Effector memory CD4-positive, alpha-beta T cell (primary cell): ENCODE results near the gene TSC1.
A peak's percentile ranks its signal among the peaks of the same experiment; 100 is the strongest.

ENCODE experiments used
- DNase-seq, 3 donors: peaks; one replicate each; pipeline ENCODE4 v3.0.0-alpha.2; 2020
- H3K27ac ChIP-seq: 2 replicates; pipeline ENCODE4 v1.7.0; 2013; ENCODE audit warnings: mild to moderate bottlenecking, low read length, moderate library complexity; ENCODE audit not compliant: insufficient read depth, poor library complexity, severe bottlenecking
- H3K27me3 ChIP-seq: replicated peaks from 2 replicates; pipeline ENCODE4 v1.7.0; 2013; ENCODE audit warnings: mild to moderate bottlenecking, low read length; ENCODE audit not compliant: insufficient read depth, control insufficient read depth, poor library complexity, severe bottlenecking
- H3K36me3 ChIP-seq: 2 replicates; pipeline ENCODE4 v1.7.0; 2013; ENCODE audit warnings: mild to moderate bottlenecking, low read length, moderate library complexity; ENCODE audit not compliant: control insufficient read depth, insufficient read depth
- H3K4me1 ChIP-seq: 2 replicates; pipeline ENCODE4 v1.7.0; 2013; ENCODE audit warnings: low read length, mild to moderate bottlenecking; ENCODE audit not compliant: control insufficient read depth, insufficient read depth, poor library complexity, severe bottlenecking
- H3K4me3 ChIP-seq: 2 replicates; pipeline ENCODE4 v1.7.0; 2013; ENCODE audit warnings: low read length, low read depth, mild to moderate bottlenecking; ENCODE audit not compliant: insufficient read depth, poor library complexity, severe bottlenecking
- H3K9me3 ChIP-seq: 2 replicates; pipeline ENCODE4 v1.7.0; 2013; ENCODE audit warnings: mild to moderate bottlenecking, low read length, moderate library complexity; ENCODE audit not compliant: control insufficient read depth

Gene TSC1

GRCh38 chr9:132912131-132912530 is 32.3 kb downstream of the TSC1 start:
- Histone ChIP-seq H3K27me3 (no peaks in the 10 kb centered on the region), H3K4me1 (peaks cover 4% of the 10 kb centered on the region), H3K9me3 (no peaks in the 10 kb centered on the region), H3K27ac (no peak overlapping the region), H3K36me3 (peaks cover 24% of the 10 kb centered on the region), H3K4me3 (no peak overlapping the region)
- no peak for DNase-seq

- H3K4me1 ChIP-seq, result peaks cover 4% of the 10 kb centered on the region
- H3K27me3 ChIP-seq, result no peaks in the 10 kb centered on the region
- no peak for DNase-seq
- no peak overlapping the region for H3K27ac ChIP-seq
- no peaks in the 10 kb centered on the region for H3K9me3 ChIP-seq
- peaks cover 20% of the 10 kb centered on the region for H3K36me3 ChIP-seq
- H3K4me3 ChIP-seq, result no peak overlapping the region
Observed at GRCh38 chr9:132910376-132910775, 34.0 kb downstream of the TSC1 start.

- Histone ChIP-seq H3K27ac (no peak overlapping the region), H3K9me3 (no peaks in the 10 kb centered on the region), H3K4me1 (peaks cover 4% of the 10 kb centered on the region), H3K4me3 (no peak overlapping the region), H3K27me3 (no peaks in the 10 kb centered on the region), H3K36me3 (peaks cover 23% of the 10 kb centered on the region)
- DNase-seq, result no peak
Observed at GRCh38 chr9:132909311-132909710, 35.1 kb downstream of the TSC1 start.

GRCh38 chr9:132908635-132909034 is 35.8 kb downstream of the TSC1 start:
- Histone ChIP-seq H3K27ac (no peak overlapping the region), H3K27me3 (no peaks in the 10 kb centered on the region), H3K36me3 (peaks cover 30% of the 10 kb centered on the region), H3K4me1 (peaks cover 4% of the 10 kb centered on the region), H3K4me3 (no peak overlapping the region), H3K9me3 (no peaks in the 10 kb centered on the region)
- peak; percentile 15 to 35 (median 28) for DNase-seq

- no peaks in the 10 kb centered on the region for H3K27me3 ChIP-seq
- H3K36me3 ChIP-seq, result peaks cover 32% of the 10 kb centered on the region
- H3K27ac ChIP-seq, result no peak overlapping the region
- peaks cover 4% of the 10 kb centered on the region for H3K4me1 ChIP-seq
- DNase-seq, result no peak
- H3K9me3 ChIP-seq, result no peaks in the 10 kb centered on the region
- no peak overlapping the region for H3K4me3 ChIP-seq
Observed at GRCh38 chr9:132905726-132906125, 38.7 kb downstream of the TSC1 start.

- Histone ChIP-seq H3K9me3 (no peaks in the 10 kb centered on the region), H3K36me3 (peaks cover 45% of the 10 kb centered on the region), H3K4me3 (no peak overlapping the region), H3K27me3 (no peaks in the 10 kb centered on the region), H3K4me1 (peaks cover 4% of the 10 kb centered on the region), H3K27ac (no peak overlapping the region)
- no peak for DNase-seq
Observed at GRCh38 chr9:132903574-132904492, 40.6 kb downstream of the TSC1 start.

GRCh38 chr9:132901858-132902831 is 42.3 kb downstream of the TSC1 start:
- H3K9me3 ChIP-seq, result no peaks in the 10 kb centered on the region
- H3K4me3 ChIP-seq, result no peak overlapping the region
- H3K36me3 ChIP-seq, result peaks cover 51% of the 10 kb centered on the region
- H3K27ac ChIP-seq, result no peak overlapping the region
- no peaks in the 10 kb centered on the region for H3K27me3 ChIP-seq
- H3K4me1 ChIP-seq, result no peaks in the 10 kb centered on the region
- peak; percentile 52 to 65 (median 58) for DNase-seq

GRCh38 chr9:132898051-132898450 is 46.4 kb downstream of the TSC1 start:
- Histone ChIP-seq H3K4me3 (no peak overlapping the region), H3K36me3 (peaks cover 55% of the 10 kb centered on the region), H3K27ac (no peak overlapping the region), H3K9me3 (no peaks in the 10 kb centered on the region), H3K27me3 (no peaks in the 10 kb centered on the region), H3K4me1 (no peaks in the 10 kb centered on the region)
- no peak for DNase-seq

GRCh38 chr9:132896906-132897305 is 47.5 kb downstream of the TSC1 start:
- H3K27ac ChIP-seq, result no peak overlapping the region
- no peak for DNase-seq
- peaks cover 55% of the 10 kb centered on the region for H3K36me3 ChIP-seq
- no peak overlapping the region for H3K4me3 ChIP-seq
- H3K27me3 ChIP-seq, result no peaks in the 10 kb centered on the region
- no peaks in the 10 kb centered on the region for H3K4me1 ChIP-seq
- no peaks in the 10 kb centered on the region for H3K9me3 ChIP-seq
